Glomerular endothelial cell (primary cell): ENCODE results near the gene ADCYAP1. TPM values are rescaled to one million over a fixed set of nuclear protein-coding genes. Genes with fewer than 3 reads are reported as not detected.

Source experiments
- DNase-seq: peaks from one replicate; pipeline ENCODE4 v3.0.0-alpha.2; 2011; ENCODE audit warnings: low read depth, low spot score; ENCODE audit errors: extremely low read depth
- total RNA-seq: library from RNA; depleted of rRNA; stranded (reverse); fragments of >200 nt; gene quantifications from 2 replicates; pipeline ENCODE4 v1.2.3, GENCODE V29; 2015

Gene ADCYAP1
- total RNA-seq, 1 donor from 2014 or later, result 0.12 TPM

DNA sequence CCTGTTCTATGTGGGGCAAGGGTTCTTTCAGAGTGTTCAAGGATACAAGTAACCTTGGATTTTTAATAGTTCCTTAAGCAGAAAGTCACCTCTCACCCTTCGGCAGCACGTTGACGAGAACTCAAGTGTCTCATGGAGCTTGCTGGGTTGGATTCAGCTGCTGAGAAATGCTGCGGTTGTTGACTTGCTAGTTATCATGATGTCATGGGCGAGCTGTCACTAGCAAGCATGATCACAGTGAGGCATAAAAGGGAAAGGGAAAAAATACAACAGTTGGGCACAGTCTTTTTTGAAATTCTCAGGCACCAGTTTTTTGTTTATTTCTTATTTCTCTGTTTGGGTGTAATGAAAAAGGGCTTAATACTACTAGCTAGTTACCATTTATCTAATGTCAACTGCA lies 53.2 kb downstream of the ADCYAP1 start:
- no peak for DNase-seq

DNA sequence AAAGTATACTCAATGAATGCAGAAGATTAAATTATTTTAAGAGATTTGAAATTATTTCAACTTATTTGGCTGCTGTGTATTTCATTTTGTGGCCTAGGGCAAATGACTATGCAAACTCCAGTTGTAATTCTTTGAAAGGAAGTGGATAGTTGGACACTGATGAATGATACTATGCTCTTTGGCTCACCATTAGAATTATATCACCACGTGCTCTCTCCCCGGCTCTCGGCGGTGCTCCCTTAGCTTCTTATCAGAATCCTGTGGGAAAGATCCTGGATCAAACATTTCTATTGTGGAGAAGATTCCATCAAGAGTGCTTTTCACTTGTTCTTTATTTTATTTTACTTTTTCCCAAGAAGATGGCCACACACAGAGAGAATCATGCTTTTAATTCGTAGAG lies 55.2 kb downstream of the ADCYAP1 start:
- DNase-seq, result no peak

Other genes starting within 250 kb of the ADCYAP1 start
- 37.0 and 40.5 TPM in 2 replicates for gene TYMS, start 247.2 kb upstream of the ADCYAP1 start, total RNA-seq
- gene ENOSF1, start 192.2 kb upstream of the ADCYAP1 start, total RNA-seq, result 12.9 and 27.1 TPM in 2 replicates
- gene YES1, start 92.6 kb upstream of the ADCYAP1 start, total RNA-seq, result 175 and 180 TPM in 2 replicates